Thoracic aorta (tissue), 2 donors: Measurements from ENCODE around the gene NFE2L1. TPM values are rescaled to one million over a fixed set of nuclear protein-coding genes. Genes with fewer than 3 reads are reported as not detected.

Experiments used
- ATAC-seq: fragments of 150-250 bp; one replicate; pipeline ENCODE4 v1.8.0; 2017; ENCODE audit warnings: low read depth; ENCODE audit not compliant: insufficient number of reproducible peaks, low FRiP score
- DNase-seq: peaks from one replicate; pipeline ENCODE4 v3.0.0-alpha.2; 2020; ENCODE audit warnings: low spot score
- H3K27ac ChIP-seq, 2 donors: fragments of 200-600 bp; sonication (generic); 1 replicate in 1 of 2; 2 replicates in 1 of 2; pipeline ENCODE4 v1.5.1; 2016; ENCODE audit warnings: mild to moderate bottlenecking in 2 of 2, moderate library complexity in 2 of 2
- H3K27me3 ChIP-seq: fragments of 200-600 bp; sonication (generic); replicated peaks from 2 replicates; pipeline ENCODE4 v1.6.0; 2016; ENCODE audit warnings: mild to moderate bottlenecking; ENCODE audit not compliant: insufficient read depth
- H3K36me3 ChIP-seq: fragments of 200-600 bp; sonication (generic); one replicate; pipeline ENCODE4 v1.5.1; 2016
- H3K4me1 ChIP-seq, 2 donors: fragments of 200-600 bp; sonication (generic); 1 replicate in 1 of 2; 2 replicates in 1 of 2; pipeline versions ENCODE4 v1.5.1 to v1.6.0; 2016; ENCODE audit warnings: low read depth in 2 of 2, mild to moderate bottlenecking in 1 of 2; ENCODE audit not compliant: control insufficient read depth in 1 of 2
- H3K4me3 ChIP-seq: fragments of 200-600 bp; sonication (generic); 2 replicates; pipeline ENCODE4 v1.5.1; 2016; ENCODE audit warnings: mild to moderate bottlenecking
- H3K9me3 ChIP-seq: fragments of 200-600 bp; sonication (generic); 2 replicates; pipeline ENCODE4 v1.5.1; 2016
- total RNA-seq, 2 donors: library from RNA; depleted of rRNA; stranded (reverse); fragments of >200 nt; gene quantifications; one replicate each; pipeline versions ENCODE4 v1.1.0 to v1.2.3, GENCODE V29; 2016
- TF ChIP-seq, protein P1 (sequence below): fragments of 200-600 bp; sonication (generic); IDR thresholded peaks from one replicate; pipeline ENCODE4 v1.5.1; 2019; ENCODE audit warnings: antibody characterized with exemption

Gene NFE2L1
- total RNA-seq, 2 donors from 2014 or later = 131 to 155 TPM

DNA sequence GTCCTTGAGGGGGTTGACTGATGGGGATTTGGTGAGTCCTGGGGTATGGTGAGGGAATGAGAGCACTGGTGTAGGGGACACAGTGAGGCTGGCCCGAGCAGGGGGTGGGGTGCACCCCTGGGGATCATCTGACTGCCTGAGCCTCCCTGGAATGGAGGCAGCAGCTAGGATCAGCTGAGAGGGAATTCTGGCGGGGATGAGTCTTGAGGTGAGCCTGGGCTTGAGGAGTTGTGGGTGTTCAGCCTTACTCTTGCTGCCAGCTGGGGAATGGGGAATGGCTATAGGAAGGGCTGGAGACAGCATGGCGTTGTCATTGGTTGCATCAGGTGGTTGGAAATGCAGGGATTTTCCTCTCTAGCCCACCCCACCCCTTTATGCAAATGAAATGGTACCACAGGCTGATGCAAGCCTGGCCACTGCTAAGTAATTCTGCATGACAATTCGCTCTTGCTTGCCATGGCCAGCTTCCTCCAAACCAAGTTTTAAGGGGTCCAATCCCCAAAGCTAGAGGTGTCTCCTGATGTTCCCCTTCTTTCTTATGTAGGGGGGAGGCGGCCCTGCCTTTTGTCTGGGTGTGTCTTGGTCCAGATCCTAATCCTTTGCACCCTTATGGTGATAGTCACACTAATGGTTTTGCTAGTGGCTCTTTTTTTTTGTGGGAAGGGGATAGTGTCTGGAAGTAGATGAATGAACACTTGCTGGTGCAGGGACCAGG is 7.5 kb downstream of the NFE2L1 start:
- Histone ChIP-seq H3K4me3 (peak overlapping the region; percentile 88), H3K9me3 (no peaks in the 10 kb centered on the region), H3K27me3 (no peaks in the 10 kb centered on the region), H3K4me1 (peaks cover 42 to 63% of the 10 kb centered on the region in 2 donors), H3K27ac (peak overlapping the region in 1 of 2 donors; percentile 13), H3K36me3 (peaks cover 47% of the 10 kb centered on the region)
- ATAC-seq = no peak
- no peak for DNase-seq
- TF ChIP-seq, protein P1, sequence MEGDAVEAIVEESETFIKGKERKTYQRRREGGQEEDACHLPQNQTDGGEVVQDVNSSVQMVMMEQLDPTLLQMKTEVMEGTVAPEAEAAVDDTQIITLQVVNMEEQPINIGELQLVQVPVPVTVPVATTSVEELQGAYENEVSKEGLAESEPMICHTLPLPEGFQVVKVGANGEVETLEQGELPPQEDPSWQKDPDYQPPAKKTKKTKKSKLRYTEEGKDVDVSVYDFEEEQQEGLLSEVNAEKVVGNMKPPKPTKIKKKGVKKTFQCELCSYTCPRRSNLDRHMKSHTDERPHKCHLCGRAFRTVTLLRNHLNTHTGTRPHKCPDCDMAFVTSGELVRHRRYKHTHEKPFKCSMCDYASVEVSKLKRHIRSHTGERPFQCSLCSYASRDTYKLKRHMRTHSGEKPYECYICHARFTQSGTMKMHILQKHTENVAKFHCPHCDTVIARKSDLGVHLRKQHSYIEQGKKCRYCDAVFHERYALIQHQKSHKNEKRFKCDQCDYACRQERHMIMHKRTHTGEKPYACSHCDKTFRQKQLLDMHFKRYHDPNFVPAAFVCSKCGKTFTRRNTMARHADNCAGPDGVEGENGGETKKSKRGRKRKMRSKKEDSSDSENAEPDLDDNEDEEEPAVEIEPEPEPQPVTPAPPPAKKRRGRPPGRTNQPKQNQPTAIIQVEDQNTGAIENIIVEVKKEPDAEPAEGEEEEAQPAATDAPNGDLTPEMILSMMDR = no peak

GRCh38 chr17:48056246-48056745 is 8.1 kb downstream of the NFE2L1 start:
- Histone ChIP-seq H3K27ac (no peak overlapping the region), H3K4me1 (peaks cover 36 to 60% of the 10 kb centered on the region in 2 donors), H3K9me3 (no peaks in the 10 kb centered on the region), H3K27me3 (no peaks in the 10 kb centered on the region), H3K36me3 (peaks cover 47% of the 10 kb centered on the region), H3K4me3 (no peak overlapping the region)
- no peak for DNase-seq
- ATAC-seq = no peak
- TF ChIP-seq, protein P1 = no peak

- H3K27me3 ChIP-seq = no peaks in the 10 kb centered on the region
- no peaks in the 10 kb centered on the region for H3K9me3 ChIP-seq
- no peak for DNase-seq
- peaks cover 53% of the 10 kb centered on the region for H3K36me3 ChIP-seq
- H3K4me1 ChIP-seq = peaks cover 31 to 54% of the 10 kb centered on the region in 2 donors
- peak overlapping the region in 1 of 2 donors; percentile 22 for H3K27ac ChIP-seq
- no peak for ATAC-seq
- H3K4me3 ChIP-seq = no peak overlapping the region
- TF ChIP-seq, protein P1 = no peak
Observed at GRCh38 chr17:48056879-48057278, 8.7 kb downstream of the NFE2L1 start.

DNA sequence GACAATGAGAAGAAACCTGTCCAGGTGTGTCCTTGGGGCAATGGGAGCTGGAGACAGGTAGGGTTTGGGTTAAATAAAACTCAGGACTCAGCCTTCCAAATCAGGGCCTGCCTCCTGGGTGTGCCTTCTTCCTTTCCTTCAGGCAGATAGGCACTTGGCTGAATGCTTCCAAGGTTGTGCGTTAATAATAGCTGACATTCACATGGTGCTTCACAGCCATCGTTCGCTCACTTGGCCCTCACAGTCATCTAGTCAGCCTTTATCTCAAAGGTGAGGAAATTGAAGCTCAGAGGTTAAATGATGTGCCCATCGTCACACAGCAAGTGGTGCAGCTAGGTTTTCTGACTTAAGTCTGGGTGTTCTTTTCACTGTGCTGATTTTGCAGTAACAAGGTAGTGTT is 9.5 kb downstream of the NFE2L1 start:
- Histone ChIP-seq H3K9me3 (no peaks in the 10 kb centered on the region), H3K4me1 (peaks cover 23 to 46% of the 10 kb centered on the region in 2 donors), H3K36me3 (peaks cover 60% of the 10 kb centered on the region), H3K27me3 (no peaks in the 10 kb centered on the region), H3K27ac (no peak overlapping the region), H3K4me3 (no peak overlapping the region)
- no peak for ATAC-seq
- no peak for DNase-seq
- TF ChIP-seq, protein P1 = no peak

GRCh38 chr17:48058393-48059124 is 10.4 kb downstream of the NFE2L1 start:
- Histone ChIP-seq H3K36me3 (peaks cover 63% of the 10 kb centered on the region), H3K27ac (no peak overlapping the region), H3K4me3 (no peak overlapping the region), H3K9me3 (no peaks in the 10 kb centered on the region), H3K4me1 (peaks cover 17 to 38% of the 10 kb centered on the region in 2 donors), H3K27me3 (no peaks in the 10 kb centered on the region)
- TF ChIP-seq, protein P1 = no peak
- ATAC-seq (no peak), DNase-seq (no peak)
